Measurements from ENCODE around the gene FAM43A. TPM values are rescaled to one million over a fixed set of nuclear protein-coding genes. Genes with fewer than 3 reads are reported as not detected.
A peak's percentile ranks its signal among the peaks of the same experiment; 100 is the strongest.

The FAM43A gene
- total and polyA plus RNA-seq, 9 of the 15 experiments (the other 6 are each of a cell fraction or from before 2014, with no cell fraction given): 0.03 to 1.2 (median 0.21) TPM

GRCh38 chr3:194671900-194672808, 13.5 kb upstream of the FAM43A start, which contains the start of gene LSG1 (continued):
- TF ChIP-seq, protein P1, sequence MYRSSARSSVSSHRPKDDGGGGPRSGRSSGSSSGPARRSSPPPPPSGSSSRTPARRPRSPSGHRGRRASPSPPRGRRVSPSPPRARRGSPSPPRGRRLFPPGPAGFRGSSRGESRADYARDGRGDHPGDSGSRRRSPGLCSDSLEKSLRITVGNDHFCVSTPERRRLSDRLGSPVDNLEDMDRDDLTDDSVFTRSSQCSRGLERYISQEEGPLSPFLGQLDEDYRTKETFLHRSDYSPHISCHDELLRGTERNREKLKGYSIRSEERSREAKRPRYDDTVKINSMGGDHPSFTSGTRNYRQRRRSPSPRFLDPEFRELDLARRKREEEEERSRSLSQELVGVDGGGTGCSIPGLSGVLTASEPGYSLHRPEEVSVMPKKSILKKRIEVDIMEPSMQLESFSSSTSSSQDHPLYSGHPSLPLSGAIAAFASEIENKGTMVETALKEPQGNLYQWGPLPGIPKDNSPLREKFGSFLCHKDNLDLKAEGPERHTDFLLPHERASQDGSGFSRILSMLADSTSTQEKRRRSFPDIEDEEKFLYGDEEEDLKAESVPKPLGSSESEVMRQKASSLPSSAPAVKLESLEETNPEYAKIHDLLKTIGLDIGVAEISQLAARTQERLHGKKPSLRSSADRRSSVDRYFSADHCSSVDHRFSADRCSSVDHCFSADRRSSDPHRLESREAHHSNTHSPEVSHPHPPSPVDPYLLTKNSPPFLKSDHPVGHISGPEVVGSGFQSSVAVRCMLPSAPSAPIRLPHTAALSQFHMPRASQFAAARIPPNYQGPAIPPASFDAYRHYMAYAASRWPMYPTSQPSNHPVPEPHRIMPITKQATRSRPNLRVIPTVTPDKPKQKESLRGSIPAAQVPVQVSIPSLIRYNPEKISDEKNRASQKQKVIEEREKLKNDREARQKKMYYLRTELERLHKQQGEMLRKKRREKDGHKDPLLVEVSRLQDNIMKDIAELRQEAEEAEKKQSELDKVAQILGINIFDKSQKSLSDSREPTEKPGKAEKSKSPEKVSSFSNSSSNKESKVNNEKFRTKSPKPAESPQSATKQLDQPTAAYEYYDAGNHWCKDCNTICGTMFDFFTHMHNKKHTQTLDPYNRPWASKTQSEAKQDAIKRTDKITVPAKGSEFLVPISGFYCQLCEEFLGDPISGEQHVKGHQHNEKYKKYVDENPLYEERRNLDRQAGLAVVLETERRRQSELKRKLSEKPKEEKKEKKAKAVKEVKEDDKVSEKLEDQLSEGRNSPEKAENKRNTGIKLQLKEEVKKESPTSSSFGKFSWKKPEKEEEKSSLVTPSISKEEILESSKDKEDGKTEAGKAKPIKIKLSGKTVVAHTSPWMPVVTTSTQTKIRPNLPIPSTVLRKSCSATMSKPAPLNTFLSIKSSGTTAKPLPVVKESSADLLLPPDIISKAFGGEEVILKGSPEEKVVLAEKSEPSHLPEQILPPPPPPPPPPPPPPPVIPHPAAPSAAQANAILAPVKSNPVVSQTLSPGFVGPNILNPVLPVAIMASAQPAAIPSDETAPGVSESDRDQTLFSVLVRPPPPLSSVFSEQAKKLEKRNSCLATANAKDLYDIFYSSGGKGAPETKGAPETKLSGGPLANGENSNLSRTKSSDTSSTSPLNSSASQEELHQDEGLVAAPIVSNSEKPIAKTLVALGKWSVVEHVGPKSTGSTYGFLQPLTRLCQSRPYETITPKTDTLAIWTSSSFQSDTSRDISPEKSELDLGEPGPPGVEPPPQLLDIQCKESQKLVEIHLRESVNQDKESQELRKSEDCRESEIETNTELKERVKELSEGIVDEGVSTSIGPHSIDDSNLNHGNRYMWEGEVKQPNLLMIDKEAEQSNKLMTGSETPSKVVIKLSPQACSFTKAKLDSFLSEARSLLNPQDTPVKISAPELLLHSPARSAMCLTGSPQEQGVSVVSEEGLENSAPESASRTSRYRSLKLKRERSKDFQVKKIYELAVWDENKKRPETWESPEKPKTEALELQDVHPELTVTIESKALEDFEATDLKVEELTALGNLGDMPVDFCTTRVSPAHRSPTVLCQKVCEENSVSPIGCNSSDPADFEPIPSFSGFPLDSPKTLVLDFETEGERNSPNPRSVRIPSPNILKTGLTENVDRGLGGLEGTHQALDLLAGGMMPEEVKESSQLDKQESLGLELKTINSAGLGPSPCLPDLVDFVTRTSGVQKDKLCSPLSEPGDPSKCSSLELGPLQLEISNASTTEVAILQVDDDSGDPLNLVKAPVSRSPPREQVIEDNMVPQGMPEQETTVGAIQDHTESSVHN (IDR thresholded peaks at IDR 0.05; ENCODE audit: borderline replicate concordance in 1 of 2, low read depth in 1 of 2): no peak; a peak in 1 of 4 replicates
- TF ChIP-seq, protein P2, sequence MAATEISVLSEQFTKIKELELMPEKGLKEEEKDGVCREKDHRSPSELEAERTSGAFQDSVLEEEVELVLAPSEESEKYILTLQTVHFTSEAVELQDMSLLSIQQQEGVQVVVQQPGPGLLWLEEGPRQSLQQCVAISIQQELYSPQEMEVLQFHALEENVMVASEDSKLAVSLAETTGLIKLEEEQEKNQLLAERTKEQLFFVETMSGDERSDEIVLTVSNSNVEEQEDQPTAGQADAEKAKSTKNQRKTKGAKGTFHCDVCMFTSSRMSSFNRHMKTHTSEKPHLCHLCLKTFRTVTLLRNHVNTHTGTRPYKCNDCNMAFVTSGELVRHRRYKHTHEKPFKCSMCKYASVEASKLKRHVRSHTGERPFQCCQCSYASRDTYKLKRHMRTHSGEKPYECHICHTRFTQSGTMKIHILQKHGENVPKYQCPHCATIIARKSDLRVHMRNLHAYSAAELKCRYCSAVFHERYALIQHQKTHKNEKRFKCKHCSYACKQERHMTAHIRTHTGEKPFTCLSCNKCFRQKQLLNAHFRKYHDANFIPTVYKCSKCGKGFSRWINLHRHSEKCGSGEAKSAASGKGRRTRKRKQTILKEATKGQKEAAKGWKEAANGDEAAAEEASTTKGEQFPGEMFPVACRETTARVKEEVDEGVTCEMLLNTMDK (IDR thresholded peaks at IDR 0.05; ENCODE audit: borderline replicate concordance, insufficient read depth, low read depth, low read length, poor library complexity, severe bottlenecking): no peak
- TF ChIP-seq, protein P3, sequence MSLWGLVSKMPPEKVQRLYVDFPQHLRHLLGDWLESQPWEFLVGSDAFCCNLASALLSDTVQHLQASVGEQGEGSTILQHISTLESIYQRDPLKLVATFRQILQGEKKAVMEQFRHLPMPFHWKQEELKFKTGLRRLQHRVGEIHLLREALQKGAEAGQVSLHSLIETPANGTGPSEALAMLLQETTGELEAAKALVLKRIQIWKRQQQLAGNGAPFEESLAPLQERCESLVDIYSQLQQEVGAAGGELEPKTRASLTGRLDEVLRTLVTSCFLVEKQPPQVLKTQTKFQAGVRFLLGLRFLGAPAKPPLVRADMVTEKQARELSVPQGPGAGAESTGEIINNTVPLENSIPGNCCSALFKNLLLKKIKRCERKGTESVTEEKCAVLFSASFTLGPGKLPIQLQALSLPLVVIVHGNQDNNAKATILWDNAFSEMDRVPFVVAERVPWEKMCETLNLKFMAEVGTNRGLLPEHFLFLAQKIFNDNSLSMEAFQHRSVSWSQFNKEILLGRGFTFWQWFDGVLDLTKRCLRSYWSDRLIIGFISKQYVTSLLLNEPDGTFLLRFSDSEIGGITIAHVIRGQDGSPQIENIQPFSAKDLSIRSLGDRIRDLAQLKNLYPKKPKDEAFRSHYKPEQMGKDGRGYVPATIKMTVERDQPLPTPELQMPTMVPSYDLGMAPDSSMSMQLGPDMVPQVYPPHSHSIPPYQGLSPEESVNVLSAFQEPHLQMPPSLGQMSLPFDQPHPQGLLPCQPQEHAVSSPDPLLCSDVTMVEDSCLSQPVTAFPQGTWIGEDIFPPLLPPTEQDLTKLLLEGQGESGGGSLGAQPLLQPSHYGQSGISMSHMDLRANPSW (CRISPR knock-in tag; IDR thresholded peaks at IDR 0.05): no peak; the same call in 1 of the 2 replicates
- peak; percentile 26; the same call in 1 of the 2 replicates for TF ChIP-seq KLF6 (CRISPR knock-in tag; IDR thresholded peaks at IDR 0.05; ENCODE audit: borderline replicate concordance)
- TF ChIP-seq, protein P4, sequence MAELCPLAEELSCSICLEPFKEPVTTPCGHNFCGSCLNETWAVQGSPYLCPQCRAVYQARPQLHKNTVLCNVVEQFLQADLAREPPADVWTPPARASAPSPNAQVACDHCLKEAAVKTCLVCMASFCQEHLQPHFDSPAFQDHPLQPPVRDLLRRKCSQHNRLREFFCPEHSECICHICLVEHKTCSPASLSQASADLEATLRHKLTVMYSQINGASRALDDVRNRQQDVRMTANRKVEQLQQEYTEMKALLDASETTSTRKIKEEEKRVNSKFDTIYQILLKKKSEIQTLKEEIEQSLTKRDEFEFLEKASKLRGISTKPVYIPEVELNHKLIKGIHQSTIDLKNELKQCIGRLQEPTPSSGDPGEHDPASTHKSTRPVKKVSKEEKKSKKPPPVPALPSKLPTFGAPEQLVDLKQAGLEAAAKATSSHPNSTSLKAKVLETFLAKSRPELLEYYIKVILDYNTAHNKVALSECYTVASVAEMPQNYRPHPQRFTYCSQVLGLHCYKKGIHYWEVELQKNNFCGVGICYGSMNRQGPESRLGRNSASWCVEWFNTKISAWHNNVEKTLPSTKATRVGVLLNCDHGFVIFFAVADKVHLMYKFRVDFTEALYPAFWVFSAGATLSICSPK (IDR thresholded peaks at IDR 0.05; ENCODE audit: borderline replicate concordance): no peak
- peak; percentile 13; the same call in 1 of the 2 replicates for TF ChIP-seq LEF1 (IDR thresholded peaks at IDR 0.05)
- peak; percentile 64 to 96 (median 93) for TF ChIP-seq YY1 (IDR thresholded peaks at IDR 0.05; ENCODE audit: borderline replicate concordance in 1 of 3, control insufficient read depth in 1 of 3, extremely low read depth in 1 of 3, insufficient read depth in 3 of 3, insufficient read length in 1 of 3, insufficient replicate concordance in 2 of 3, low read depth in 1 of 3, low read length in 2 of 3)
- no peak for TF ChIP-seq CEBPB (tag; IDR thresholded peaks at IDR 0.05)

Measured in K562 (cell line).